ENCODE data around the gene SEC11C. TPM values are rescaled to one million over a fixed set of nuclear protein-coding genes. Genes with fewer than 3 reads are reported as not detected.
A peak's percentile ranks its signal among the peaks of the same experiment; 100 is the strongest.

Gene SEC11C
- total and polyA plus RNA-seq, 2 of the 13 experiments (the other 11 are each of a cell fraction or from before 2014, with no cell fraction given) = 71.9 to 297 TPM

DNA sequence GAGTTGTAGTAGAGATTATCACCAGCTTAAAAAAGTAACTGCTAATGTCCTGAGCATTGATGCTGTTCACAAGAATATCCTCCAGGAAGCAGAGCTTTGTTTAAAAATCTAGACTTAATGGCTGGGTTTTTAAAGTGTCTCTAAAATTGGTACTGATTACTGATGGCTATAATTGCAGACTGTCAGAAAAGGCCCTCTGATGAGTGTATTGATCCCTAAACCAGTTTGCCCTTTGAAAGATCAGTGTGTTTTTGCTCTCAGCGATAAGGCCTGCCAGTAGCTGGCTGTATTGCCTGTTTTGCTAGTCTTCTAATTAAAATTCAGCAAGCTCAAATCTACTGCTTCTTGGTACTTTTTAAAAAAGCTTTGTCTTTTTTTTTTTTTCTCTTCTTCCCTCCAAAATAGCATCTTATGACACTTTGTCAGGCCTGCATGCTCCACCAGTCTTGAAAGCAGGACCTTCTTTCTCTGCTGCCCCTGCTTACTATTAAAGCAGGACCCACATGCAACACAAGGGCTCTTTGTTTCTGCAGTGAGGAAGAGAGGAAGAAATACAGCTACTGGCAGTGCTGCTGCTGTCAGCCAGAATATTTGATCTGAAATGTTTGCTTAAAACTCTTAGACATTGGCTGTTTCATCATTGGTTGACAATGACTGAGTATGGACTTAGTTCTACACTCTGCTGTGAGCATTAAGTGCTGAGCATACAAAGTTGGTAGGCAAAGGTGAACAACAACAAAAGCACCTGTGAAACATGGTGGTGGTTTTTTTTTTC, 1.8 kb downstream of the SEC11C start (continued):
- TF ChIP-seq BRCA1 (CRISPR knock-in tag; IDR thresholded peaks at IDR 0.05) (0 out of 2 replicates have a peak, but pooled peaks have one; percentile 49), DMAP1 (CRISPR knock-in tag; IDR thresholded peaks at IDR 0.05) (peak; percentile 56; the same call in 1 of the 2 replicates), NFE2L1 (CRISPR knock-in tag; IDR thresholded peaks at IDR 0.05; ENCODE audit: borderline replicate concordance) (no peak), MTF2 (CRISPR knock-in tag; IDR thresholded peaks at IDR 0.05; ENCODE audit: borderline replicate concordance) (no peak), NR2F6 (IDR thresholded peaks at IDR 0.05) (no peak; the same call in none of the 2 replicates), NR2F6 (CRISPR knock-in tag; IDR thresholded peaks at IDR 0.05) (peak; percentile 72), POGZ (CRISPR knock-in tag; IDR thresholded peaks at IDR 0.05) (peak; percentile 63), EHMT2 (IDR thresholded peaks at IDR 0.05; ENCODE audit: borderline replicate concordance, low read depth, low read length) (peak; percentile 61; the same call in 1 of the 2 replicates), ZMAT3 (CRISPR knock-in tag; conservative IDR thresholded peaks at IDR 0.05) (0 out of 2 replicates have a peak, but pooled peaks have one; percentile 27), ONECUT2 (CRISPR knock-in tag; IDR thresholded peaks at IDR 0.05) (peak; percentile 72), TAF15 (IDR thresholded peaks at IDR 0.05; ENCODE audit: low read depth, low read length, poor library complexity, severe bottlenecking) (no peak), NFIB (CRISPR knock-in tag; IDR thresholded peaks at IDR 0.05; ENCODE audit: borderline replicate concordance) (no peak), TBX3 (IDR thresholded peaks at IDR 0.05; ENCODE audit: borderline replicate concordance) (no peak), BCLAF1 (IDR thresholded peaks at IDR 0.05) (no peak), CEBPG (CRISPR knock-in tag; IDR thresholded peaks at IDR 0.05) (peak; percentile 92), CHCHD3 (CRISPR knock-in tag; IDR thresholded peaks at IDR 0.05) (no peak), ZNF143 (CRISPR knock-in tag; IDR thresholded peaks at IDR 0.05) (0 out of 2 replicates have a peak, but pooled peaks have one; percentile 34)
- TF ChIP-seq, protein P1, sequence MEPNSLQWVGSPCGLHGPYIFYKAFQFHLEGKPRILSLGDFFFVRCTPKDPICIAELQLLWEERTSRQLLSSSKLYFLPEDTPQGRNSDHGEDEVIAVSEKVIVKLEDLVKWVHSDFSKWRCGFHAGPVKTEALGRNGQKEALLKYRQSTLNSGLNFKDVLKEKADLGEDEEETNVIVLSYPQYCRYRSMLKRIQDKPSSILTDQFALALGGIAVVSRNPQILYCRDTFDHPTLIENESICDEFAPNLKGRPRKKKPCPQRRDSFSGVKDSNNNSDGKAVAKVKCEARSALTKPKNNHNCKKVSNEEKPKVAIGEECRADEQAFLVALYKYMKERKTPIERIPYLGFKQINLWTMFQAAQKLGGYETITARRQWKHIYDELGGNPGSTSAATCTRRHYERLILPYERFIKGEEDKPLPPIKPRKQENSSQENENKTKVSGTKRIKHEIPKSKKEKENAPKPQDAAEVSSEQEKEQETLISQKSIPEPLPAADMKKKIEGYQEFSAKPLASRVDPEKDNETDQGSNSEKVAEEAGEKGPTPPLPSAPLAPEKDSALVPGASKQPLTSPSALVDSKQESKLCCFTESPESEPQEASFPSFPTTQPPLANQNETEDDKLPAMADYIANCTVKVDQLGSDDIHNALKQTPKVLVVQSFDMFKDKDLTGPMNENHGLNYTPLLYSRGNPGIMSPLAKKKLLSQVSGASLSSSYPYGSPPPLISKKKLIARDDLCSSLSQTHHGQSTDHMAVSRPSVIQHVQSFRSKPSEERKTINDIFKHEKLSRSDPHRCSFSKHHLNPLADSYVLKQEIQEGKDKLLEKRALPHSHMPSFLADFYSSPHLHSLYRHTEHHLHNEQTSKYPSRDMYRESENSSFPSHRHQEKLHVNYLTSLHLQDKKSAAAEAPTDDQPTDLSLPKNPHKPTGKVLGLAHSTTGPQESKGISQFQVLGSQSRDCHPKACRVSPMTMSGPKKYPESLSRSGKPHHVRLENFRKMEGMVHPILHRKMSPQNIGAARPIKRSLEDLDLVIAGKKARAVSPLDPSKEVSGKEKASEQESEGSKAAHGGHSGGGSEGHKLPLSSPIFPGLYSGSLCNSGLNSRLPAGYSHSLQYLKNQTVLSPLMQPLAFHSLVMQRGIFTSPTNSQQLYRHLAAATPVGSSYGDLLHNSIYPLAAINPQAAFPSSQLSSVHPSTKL (CRISPR knock-in tag; IDR thresholded peaks at IDR 0.05) = peak; percentile 88
- TF ChIP-seq, protein P2, sequence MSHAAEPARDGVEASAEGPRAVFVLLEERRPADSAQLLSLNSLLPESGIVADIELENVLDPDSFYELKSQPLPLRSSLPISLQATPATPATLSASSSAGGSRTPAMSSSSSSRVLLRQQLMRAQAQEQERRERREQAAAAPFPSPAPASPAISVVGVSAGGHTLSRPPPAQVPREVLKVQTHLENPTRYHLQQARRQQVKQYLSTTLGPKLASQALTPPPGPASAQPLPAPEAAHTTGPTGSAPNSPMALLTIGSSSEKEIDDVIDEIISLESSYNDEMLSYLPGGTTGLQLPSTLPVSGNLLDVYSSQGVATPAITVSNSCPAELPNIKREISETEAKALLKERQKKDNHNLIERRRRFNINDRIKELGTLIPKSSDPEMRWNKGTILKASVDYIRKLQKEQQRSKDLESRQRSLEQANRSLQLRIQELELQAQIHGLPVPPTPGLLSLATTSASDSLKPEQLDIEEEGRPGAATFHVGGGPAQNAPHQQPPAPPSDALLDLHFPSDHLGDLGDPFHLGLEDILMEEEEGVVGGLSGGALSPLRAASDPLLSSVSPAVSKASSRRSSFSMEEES (CRISPR knock-in tag; IDR thresholded peaks at IDR 0.05) = 0 out of 2 replicates have a peak, but pooled peaks have one; percentile 41
- TF ChIP-seq, protein P3, sequence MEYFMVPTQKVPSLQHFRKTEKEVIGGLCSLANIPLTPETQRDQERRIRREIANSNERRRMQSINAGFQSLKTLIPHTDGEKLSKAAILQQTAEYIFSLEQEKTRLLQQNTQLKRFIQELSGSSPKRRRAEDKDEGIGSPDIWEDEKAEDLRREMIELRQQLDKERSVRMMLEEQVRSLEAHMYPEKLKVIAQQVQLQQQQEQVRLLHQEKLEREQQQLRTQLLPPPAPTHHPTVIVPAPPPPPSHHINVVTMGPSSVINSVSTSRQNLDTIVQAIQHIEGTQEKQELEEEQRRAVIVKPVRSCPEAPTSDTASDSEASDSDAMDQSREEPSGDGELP (IDR thresholded peaks at IDR 0.05; ENCODE audit: borderline replicate concordance, low read depth) = peak; percentile 67; the same call in 1 of the 2 replicates
- TF ChIP-seq, protein P4, sequence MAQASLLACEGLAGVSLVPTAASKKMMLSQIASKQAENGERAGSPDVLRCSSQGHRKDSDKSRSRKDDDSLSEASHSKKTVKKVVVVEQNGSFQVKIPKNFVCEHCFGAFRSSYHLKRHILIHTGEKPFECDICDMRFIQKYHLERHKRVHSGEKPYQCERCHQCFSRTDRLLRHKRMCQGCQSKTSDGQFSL (CRISPR knock-in tag; IDR thresholded peaks at IDR 0.05) = no peak
